Activated naive CD4-positive, alpha-beta T cell treated with anti-CD3 and anti-CD28 coated beads, Interleukin-2, amount 10 ng/mL, durations not matched to agents 7 days and 5 days (primary cell): Measurements from ENCODE around the gene PRSS16.
A peak's percentile ranks its signal among the peaks of the same experiment; 100 is the strongest.
"Not testable (repeated sequence)": the region's sequence is repeated elsewhere in the genome, so short reads cannot be mapped to it uniquely, and the experiment has no call there.

Experiments
- CTCF ChIA-PET: fragments of 350-600 bp; sonication (Branson Sonifier 250); formaldehyde crosslinking; loops from one replicate; lab custom pipeline; 2021; ENCODE audit warnings: antibody characterized with exemption; lab: Charles Lee
- DNase-seq: peaks from one replicate; pipeline ENCODE4 v3.0.0-alpha.2; 2020
- H3K27ac Mint-ChIP-seq: one replicate; pipeline ENCODE4 v1.8.0; 2021; ENCODE audit warnings: mild to moderate bottlenecking, moderate library complexity, mixed read lengths
- H3K27me3 Mint-ChIP-seq: one replicate; pipeline ENCODE4 v1.8.0; 2021; ENCODE audit warnings: mild to moderate bottlenecking, mixed read lengths
- H3K36me3 Mint-ChIP-seq: one replicate; pipeline ENCODE4 v1.8.0; 2021; ENCODE audit warnings: mixed read lengths
- H3K4me1 Mint-ChIP-seq: one replicate; pipeline ENCODE4 v1.8.0; 2021; ENCODE audit warnings: mixed read lengths
- H3K4me3 Mint-ChIP-seq: one replicate; pipeline ENCODE4 v1.8.0; 2021; ENCODE audit warnings: mild to moderate bottlenecking, moderate library complexity, mixed read lengths
- H3K9me3 Mint-ChIP-seq: one replicate; pipeline ENCODE4 v1.8.0; 2021; ENCODE audit warnings: mixed read lengths

The PRSS16 gene

GRCh38 chr6:27247133-27247836, at the start of gene PRSS16:
Gene PRSS16 (plus strand): TSS chr6:27247701. CDS start chr6:27247738, 37 bp downstream.
- Mint-ChIP-seq H3K27me3 (peaks cover 16% of the 10 kb centered on the region), H3K4me1 (peaks cover 14% of the 10 kb centered on the region), H3K4me3 (no peak within 1 kb of the TSS), H3K27ac (no peak within 1 kb of the TSS), H3K9me3 (no peaks in the 10 kb centered on the region), H3K36me3 (no peaks in the 10 kb centered on the region)
- no peak for DNase-seq
- CTCF ChIA-PET = no interaction called here

GRCh38 chr6:27205375-27206278, 41.9 kb upstream of the PRSS16 start:
- peaks cover 46% of the 10 kb centered on the region for H3K27me3 Mint-ChIP-seq
- CTCF ChIA-PET = no interaction called here

GRCh38 chr6:27206806-27207205, 40.7 kb upstream of the PRSS16 start:
- CTCF ChIA-PET = no interaction called here
- no peak overlapping the region for H3K27ac Mint-ChIP-seq
- peaks cover 24% of the 10 kb centered on the region for H3K4me1 Mint-ChIP-seq
- H3K36me3 Mint-ChIP-seq = peaks cover 10% of the 10 kb centered on the region
- H3K27me3 Mint-ChIP-seq = peaks cover 57% of the 10 kb centered on the region
- H3K4me3 Mint-ChIP-seq = no peak overlapping the region
- no peak for DNase-seq
- peaks cover 5% of the 10 kb centered on the region for H3K9me3 Mint-ChIP-seq

More at GRCh38 chr6:27205375-27206278, 41.9 kb upstream of the PRSS16 start:
- Mint-ChIP-seq H3K36me3 (peaks cover 10% of the 10 kb centered on the region), H3K9me3 (peaks cover 4% of the 10 kb centered on the region), H3K4me3 (peak overlapping the region; percentile 54), H3K4me1 (peaks cover 22% of the 10 kb centered on the region), H3K27ac (peak overlapping the region; percentile 39)
- DNase-seq = peak; percentile 55

- Mint-ChIP-seq H3K27ac (no peak overlapping the region), H3K36me3 (peaks cover 10% of the 10 kb centered on the region), H3K9me3 (peaks cover 5% of the 10 kb centered on the region), H3K27me3 (peaks cover 61% of the 10 kb centered on the region), H3K4me3 (no peak overlapping the region), H3K4me1 (peaks cover 28% of the 10 kb centered on the region)
- CTCF ChIA-PET = no interaction called here
- DNase-seq = no peak
Observed at GRCh38 chr6:27208042-27208441, 39.5 kb upstream of the PRSS16 start.

GRCh38 chr6:27209196-27209595, 38.3 kb upstream of the PRSS16 start:
- Mint-ChIP-seq H3K4me1 (peaks cover 28% of the 10 kb centered on the region), H3K36me3 (peaks cover 9% of the 10 kb centered on the region), H3K27me3 (peaks cover 63% of the 10 kb centered on the region), H3K27ac (no peak overlapping the region), H3K4me3 (no peak overlapping the region), H3K9me3 (peaks cover 5% of the 10 kb centered on the region)
- DNase-seq = no peak
- CTCF ChIA-PET = no interaction called here

- Mint-ChIP-seq H3K27me3 (peaks cover 64% of the 10 kb centered on the region), H3K36me3 (peaks cover 8% of the 10 kb centered on the region), H3K4me3 (no peak overlapping the region), H3K4me1 (peaks cover 26% of the 10 kb centered on the region), H3K27ac (no peak overlapping the region), H3K9me3 (peaks cover 5% of the 10 kb centered on the region)
- no peak for DNase-seq
- CTCF ChIA-PET = no interaction called here
Observed at GRCh38 chr6:27209659-27210269, 37.7 kb upstream of the PRSS16 start.

GRCh38 chr6:27213091-27213517, 34.4 kb upstream of the PRSS16 start:
- H3K4me3 Mint-ChIP-seq, CTCF ChIA-PET, DNase-seq, H3K36me3 Mint-ChIP-seq, H3K4me1 Mint-ChIP-seq, H3K27ac Mint-ChIP-seq: not testable (repeated sequence)
- peaks cover 10% of the 10 kb centered on the region for H3K9me3 Mint-ChIP-seq
- H3K27me3 Mint-ChIP-seq = peaks cover 82% of the 10 kb centered on the region

- peaks cover 79% of the 10 kb centered on the region for H3K27me3 Mint-ChIP-seq
- H3K9me3 Mint-ChIP-seq = peaks cover 11% of the 10 kb centered on the region
- DNase-seq = no peak
- no peak overlapping the region for H3K27ac Mint-ChIP-seq
- H3K4me3 Mint-ChIP-seq = no peak overlapping the region
- H3K4me1 Mint-ChIP-seq = peaks cover 9% of the 10 kb centered on the region
- H3K36me3 Mint-ChIP-seq = no peaks in the 10 kb centered on the region
- CTCF ChIA-PET = no interaction called here
Observed at GRCh38 chr6:27213544-27214125, 33.9 kb upstream of the PRSS16 start.

- H3K4me3 Mint-ChIP-seq = no peak overlapping the region
- no peaks in the 10 kb centered on the region for H3K36me3 Mint-ChIP-seq
- H3K27ac Mint-ChIP-seq = no peak overlapping the region
- no peak for DNase-seq
- peaks cover 6% of the 10 kb centered on the region for H3K4me1 Mint-ChIP-seq
- peaks cover 11% of the 10 kb centered on the region for H3K9me3 Mint-ChIP-seq
- H3K27me3 Mint-ChIP-seq = peaks cover 75% of the 10 kb centered on the region
- CTCF ChIA-PET = no interaction called here
Observed at GRCh38 chr6:27214126-27214601, 33.3 kb upstream of the PRSS16 start.

GRCh38 chr6:27216874-27217273, 30.6 kb upstream of the PRSS16 start:
- Mint-ChIP-seq H3K27me3 (peaks cover 70% of the 10 kb centered on the region), H3K9me3 (peaks cover 9% of the 10 kb centered on the region), H3K4me1 (peaks cover 4% of the 10 kb centered on the region), H3K36me3 (no peaks in the 10 kb centered on the region), H3K27ac (no peak overlapping the region), H3K4me3 (no peak overlapping the region)
- CTCF ChIA-PET = interaction anchor here (1.3 kb wide), 1 partner anchor 79 kb away, joined by 3 read pairs; no protein-coding TSS in a partner anchor
- DNase-seq = no peak

GRCh38 chr6:27222971-27223370, 24.5 kb upstream of the PRSS16 start:
- H3K27ac Mint-ChIP-seq, H3K9me3 Mint-ChIP-seq, DNase-seq, H3K4me3 Mint-ChIP-seq, H3K36me3 Mint-ChIP-seq, H3K4me1 Mint-ChIP-seq, CTCF ChIA-PET: not testable (repeated sequence)
- H3K27me3 Mint-ChIP-seq = peaks cover 39% of the 10 kb centered on the region

GRCh38 chr6:27224729-27225128, 22.8 kb upstream of the PRSS16 start:
- Mint-ChIP-seq H3K27me3 (peaks cover 43% of the 10 kb centered on the region), H3K9me3 (no peaks in the 10 kb centered on the region), H3K4me3 (no peak overlapping the region)

GRCh38 chr6:27228963-27229477, 18.5 kb upstream of the PRSS16 start:
- Mint-ChIP-seq H3K36me3 (peaks cover 2% of the 10 kb centered on the region), H3K27me3 (peaks cover 57% of the 10 kb centered on the region), H3K4me1 (peaks cover 2% of the 10 kb centered on the region), H3K9me3 (peaks cover 3% of the 10 kb centered on the region), H3K4me3 (no peak overlapping the region), H3K27ac (no peak overlapping the region)
- CTCF ChIA-PET = interaction anchor here (0.8 kb wide), 1 partner anchor 543 kb away, joined by 3 read pairs; no protein-coding TSS in a partner anchor
- no peak for DNase-seq

More at GRCh38 chr6:27224729-27225128, 22.8 kb upstream of the PRSS16 start:
- Mint-ChIP-seq H3K27ac (no peak overlapping the region), H3K36me3 (peaks cover 2% of the 10 kb centered on the region), H3K4me1 (no peaks in the 10 kb centered on the region)
- CTCF ChIA-PET = no interaction called here
- no peak for DNase-seq
